HG03460 (cell line): ENCODE measurements around the gene NCAPD2.

Experiments
- ATAC-seq: cut with Tn5 transposase; IDR thresholded peaks from one replicate; pipeline ENCODE4 v1.9.1; 2021; ENCODE audit not compliant: unreplicated experiment

Gene NCAPD2, protein sequence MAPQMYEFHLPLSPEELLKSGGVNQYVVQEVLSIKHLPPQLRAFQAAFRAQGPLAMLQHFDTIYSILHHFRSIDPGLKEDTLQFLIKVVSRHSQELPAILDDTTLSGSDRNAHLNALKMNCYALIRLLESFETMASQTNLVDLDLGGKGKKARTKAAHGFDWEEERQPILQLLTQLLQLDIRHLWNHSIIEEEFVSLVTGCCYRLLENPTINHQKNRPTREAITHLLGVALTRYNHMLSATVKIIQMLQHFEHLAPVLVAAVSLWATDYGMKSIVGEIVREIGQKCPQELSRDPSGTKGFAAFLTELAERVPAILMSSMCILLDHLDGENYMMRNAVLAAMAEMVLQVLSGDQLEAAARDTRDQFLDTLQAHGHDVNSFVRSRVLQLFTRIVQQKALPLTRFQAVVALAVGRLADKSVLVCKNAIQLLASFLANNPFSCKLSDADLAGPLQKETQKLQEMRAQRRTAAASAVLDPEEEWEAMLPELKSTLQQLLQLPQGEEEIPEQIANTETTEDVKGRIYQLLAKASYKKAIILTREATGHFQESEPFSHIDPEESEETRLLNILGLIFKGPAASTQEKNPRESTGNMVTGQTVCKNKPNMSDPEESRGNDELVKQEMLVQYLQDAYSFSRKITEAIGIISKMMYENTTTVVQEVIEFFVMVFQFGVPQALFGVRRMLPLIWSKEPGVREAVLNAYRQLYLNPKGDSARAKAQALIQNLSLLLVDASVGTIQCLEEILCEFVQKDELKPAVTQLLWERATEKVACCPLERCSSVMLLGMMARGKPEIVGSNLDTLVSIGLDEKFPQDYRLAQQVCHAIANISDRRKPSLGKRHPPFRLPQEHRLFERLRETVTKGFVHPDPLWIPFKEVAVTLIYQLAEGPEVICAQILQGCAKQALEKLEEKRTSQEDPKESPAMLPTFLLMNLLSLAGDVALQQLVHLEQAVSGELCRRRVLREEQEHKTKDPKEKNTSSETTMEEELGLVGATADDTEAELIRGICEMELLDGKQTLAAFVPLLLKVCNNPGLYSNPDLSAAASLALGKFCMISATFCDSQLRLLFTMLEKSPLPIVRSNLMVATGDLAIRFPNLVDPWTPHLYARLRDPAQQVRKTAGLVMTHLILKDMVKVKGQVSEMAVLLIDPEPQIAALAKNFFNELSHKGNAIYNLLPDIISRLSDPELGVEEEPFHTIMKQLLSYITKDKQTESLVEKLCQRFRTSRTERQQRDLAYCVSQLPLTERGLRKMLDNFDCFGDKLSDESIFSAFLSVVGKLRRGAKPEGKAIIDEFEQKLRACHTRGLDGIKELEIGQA (N-terminal part only)

DNA sequence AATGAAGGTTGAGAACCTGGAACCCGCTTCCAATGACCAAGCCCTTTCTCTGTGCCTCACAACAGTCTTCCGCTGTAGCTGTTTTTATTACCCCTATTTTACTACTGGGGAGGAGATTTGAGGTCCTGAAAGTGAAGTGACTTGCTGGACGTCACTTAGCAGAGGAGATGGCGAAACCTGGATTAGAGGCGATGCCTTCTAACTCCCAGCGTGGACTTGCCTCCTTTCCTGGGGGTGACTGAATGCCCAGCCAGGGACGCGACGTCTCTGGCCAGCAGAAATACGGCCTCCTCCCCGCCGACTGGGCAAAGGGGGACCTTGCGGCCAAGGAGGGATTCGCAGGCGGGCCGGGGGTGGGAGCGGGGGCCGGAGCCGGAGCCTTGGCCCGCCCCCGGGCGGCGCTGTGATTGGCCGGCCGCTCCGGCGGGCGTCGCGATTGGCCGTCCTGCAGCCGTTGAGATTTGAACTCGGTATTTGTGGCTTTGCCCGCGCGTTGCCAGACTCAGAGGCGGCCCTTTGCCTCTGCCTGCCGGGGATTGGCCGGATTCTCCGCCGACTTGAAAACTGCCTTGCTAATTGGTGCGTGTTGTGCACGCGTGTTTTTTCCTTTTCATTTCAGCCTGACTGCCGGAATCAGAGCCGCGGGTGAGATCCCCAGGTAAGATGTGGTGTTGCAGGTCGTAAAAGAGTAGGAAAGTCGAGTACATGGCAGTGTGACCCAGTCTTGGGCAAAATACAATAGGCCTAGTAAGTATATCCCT is at the start of gene NCAPD2:
NCAPD2 (plus strand) TSS at position 606 of the 761 bp plus-strand sequence. CDS start 997 bp downstream, outside the sequence.
- ATAC-seq = peak; percentile 78

- ATAC-seq = no peak
These were observed 48.9 kb upstream of the NCAPD2 start, which contains the start of gene CD27 for GRCh38 chr12:6444704-6445688. Gene CD27, plus strand, starts transcription at chr12:6444955. Its CDS starts 141 bp downstream, at chr12:6445096.

- no peak for ATAC-seq
These were observed 43.6 kb upstream of the NCAPD2 start for GRCh38 chr12:6450091-6450868.

DNA sequence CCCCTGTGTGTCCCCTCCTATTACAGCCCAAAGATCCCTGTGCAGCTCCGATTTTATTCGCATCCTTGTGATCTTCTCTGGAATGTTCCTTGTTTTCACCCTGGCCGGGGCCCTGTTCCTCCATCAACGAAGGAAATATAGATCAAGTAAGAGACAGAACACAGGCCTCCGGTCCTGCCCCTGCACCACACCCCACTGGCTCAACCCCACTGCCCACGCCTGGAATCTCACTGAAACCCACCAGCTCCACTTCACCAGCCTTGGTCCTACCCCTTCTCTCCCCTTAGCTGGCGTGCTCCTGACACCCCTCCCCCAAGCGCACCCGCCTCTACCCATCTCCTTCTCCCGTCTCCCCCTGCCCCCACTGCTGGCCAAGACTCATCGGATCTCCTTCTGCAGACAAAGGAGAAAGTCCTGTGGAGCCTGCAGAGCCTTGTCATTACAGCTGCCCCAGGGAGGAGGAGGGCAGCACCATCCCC is 43.0 kb upstream of the NCAPD2 start:
- peak; percentile 10 for ATAC-seq

- ATAC-seq = peak; percentile 68
These were observed 42.3 kb upstream of the NCAPD2 start, which contains the start of gene TAPBPL for GRCh38 chr12:6451348-6452244. Gene TAPBPL, plus strand, starts transcription at chr12:6452042. Its CDS starts 207 bp downstream, at chr12:6452249.

GRCh38 chr12:6452245-6452943 is 41.5 kb upstream of the NCAPD2 start:
- ATAC-seq = peak; percentile 6

GRCh38 chr12:6452944-6453630 is 40.8 kb upstream of the NCAPD2 start:
- no peak for ATAC-seq

DNA sequence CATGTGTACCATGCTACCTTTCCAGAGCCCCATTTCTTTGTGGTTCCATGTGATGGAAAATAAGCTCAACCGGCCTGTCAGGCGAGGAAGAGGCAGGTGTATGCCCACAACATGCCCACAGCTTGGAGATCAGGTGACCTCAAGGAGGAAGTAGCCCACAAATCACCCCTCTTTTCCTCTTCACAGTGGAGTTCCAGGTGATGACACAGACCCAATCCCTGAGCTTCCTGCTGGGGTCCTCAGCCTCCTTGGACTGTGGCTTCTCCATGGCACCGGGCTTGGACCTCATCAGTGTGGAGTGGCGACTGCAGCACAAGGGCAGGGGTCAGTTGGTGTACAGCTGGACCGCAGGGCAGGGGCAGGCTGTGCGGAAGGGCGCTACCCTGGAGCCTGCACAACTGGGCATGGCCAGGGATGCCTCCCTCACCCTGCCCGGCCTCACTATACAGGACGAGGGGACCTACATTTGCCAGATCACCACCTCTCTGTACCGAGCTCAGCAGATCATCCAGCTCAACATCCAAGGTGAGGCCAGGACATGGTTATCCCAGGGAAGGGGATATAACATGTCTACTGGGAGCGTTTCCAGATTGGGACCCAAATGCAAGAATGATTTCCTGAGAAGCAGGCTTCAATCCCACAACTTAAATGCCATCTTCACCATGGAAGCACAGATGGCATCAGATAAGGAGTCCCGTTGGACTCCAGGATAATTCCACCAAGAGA is 36.5 kb upstream of the NCAPD2 start:
- ATAC-seq = no peak

GRCh38 chr12:6458281-6459003 is 35.5 kb upstream of the NCAPD2 start:
- ATAC-seq = no peak

DNA sequence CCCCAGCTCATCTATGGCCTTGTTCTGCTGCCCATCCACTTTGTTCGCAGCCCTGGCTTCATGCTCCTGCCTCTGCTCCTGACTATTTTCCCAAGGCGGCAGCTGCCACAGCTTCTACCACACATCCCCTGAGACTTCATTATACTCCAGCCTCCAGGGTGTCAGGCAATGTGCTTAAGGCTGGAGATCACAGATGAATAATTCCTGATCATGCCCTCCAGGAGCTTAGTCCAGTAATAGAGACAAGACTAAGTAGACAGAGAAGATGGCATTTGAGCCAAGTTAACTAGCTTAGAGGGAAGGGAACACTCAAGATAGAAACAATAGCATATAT is 34.9 kb upstream of the NCAPD2 start:
- ATAC-seq = no peak

- ATAC-seq = no peak
These were observed 33.0 kb upstream of the NCAPD2 start for GRCh38 chr12:6460751-6461371.

DNA sequence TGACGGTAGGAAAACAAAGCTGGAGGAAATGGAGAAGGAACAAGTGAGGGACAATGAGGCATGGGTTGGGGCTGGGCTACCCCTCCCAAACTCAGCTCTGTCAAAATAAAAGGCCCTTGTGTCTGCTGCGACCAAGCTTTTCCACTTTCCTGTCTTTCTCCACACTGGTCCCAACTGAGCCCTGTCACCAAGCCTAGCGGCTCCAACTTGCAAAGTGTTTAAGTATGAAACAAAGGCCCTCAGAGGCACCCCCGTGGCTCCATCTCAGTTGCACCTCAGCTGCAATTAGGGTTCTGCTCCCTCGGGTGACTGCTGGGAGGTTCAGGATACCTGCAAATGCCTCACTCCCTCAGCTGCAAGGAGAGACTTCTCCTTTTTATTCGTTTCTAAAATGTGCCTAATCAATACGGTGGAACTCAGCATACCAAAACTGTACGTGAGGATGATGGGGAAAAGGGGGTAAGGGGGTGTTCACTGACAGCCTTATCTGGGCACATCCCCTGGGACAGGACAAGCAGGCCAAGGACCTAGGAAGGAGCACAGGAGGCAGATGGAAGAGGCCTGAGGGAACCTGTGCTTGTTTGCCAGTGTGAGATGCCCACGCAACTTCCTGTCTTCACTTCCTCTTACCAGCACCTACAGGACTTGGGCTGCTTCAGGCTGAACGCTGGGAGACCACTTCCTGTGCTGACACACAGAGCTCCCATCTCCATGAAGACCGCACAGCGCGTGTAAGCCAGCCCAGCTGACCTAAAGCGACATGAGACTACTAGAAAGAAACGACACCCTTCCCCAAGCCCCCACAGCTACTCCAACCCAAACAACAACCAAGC is 32.3 kb upstream of the NCAPD2 start:
- peak; percentile 84 for ATAC-seq
